Left lung (tissue), 10 donors: ENCODE measurements around the gene ASB3. TPM values are rescaled to one million over a fixed set of nuclear protein-coding genes. Genes with fewer than 3 reads are reported as not detected.
"Not testable (repeated sequence)": the region's sequence is repeated elsewhere in the genome, so short reads cannot be mapped to it uniquely, and the experiment has no call there.

Experiments
- ATAC-seq: fragments of 200-7000 bp; cut with Tn5 transposase; one replicate; pipeline ENCODE4 v1.9.1; 2020; ENCODE audit warnings: moderate library complexity
- DNase-seq, 4 donors: peaks; one replicate each; pipeline ENCODE4 v3.0.0-alpha.2; 2013 to 2020
- H3K27ac ChIP-seq, 2 donors: fragments of 200-600 bp; sonication (generic) in 1 of 2; one replicate each; pipeline versions ENCODE4 v1.5.0 to v1.8.0; 2020 to 2021
- H3K27me3 ChIP-seq, 2 donors: fragments of 200-600 bp; sonication (generic) in 1 of 2; one replicate each; pipeline versions ENCODE4 v1.5.0 to v1.8.0; 2020 to 2021
- H3K36me3 ChIP-seq, 2 donors: fragments of 200-600 bp; sonication (generic) in 1 of 2; one replicate each; pipeline versions ENCODE4 v1.5.0 to v1.8.0; 2020 to 2021
- H3K4me1 ChIP-seq, 2 donors: fragments of 200-600 bp; one replicate each; pipeline ENCODE4 v1.8.0; 2021
- H3K4me3 ChIP-seq, 2 donors: fragments of 200-600 bp; sonication (generic) in 1 of 2; one replicate each; pipeline versions ENCODE4 v1.5.0 to v1.8.0; 2020 to 2021; ENCODE audit warnings: mild to moderate bottlenecking in 1 of 2
- H3K9me3 ChIP-seq, 2 donors: fragments of 200-600 bp; sonication (generic) in 1 of 2; one replicate each; pipeline versions ENCODE4 v1.5.0 to v1.8.0; 2020 to 2021
- intact Hi-C, 2 donors: fragments of 100-400 bp; cut with DNase I; formaldehyde crosslinking; loops; one replicate each; pipeline versions ENCODE4 v1.11.2 to v1.14.2; 2022
- polyA plus RNA-seq, 6 donors: library from polyadenylated mRNA; unstranded; fragments of 120-200 nt; gene quantifications; one replicate each; pipeline ENCODE4 v1.2.1, GENCODE V29; 2013; ENCODE audit not compliant: insufficient read length in 6 of 6
- total RNA-seq, 2 donors: library from RNA; stranded (reverse); fragmentation: NEBNext Ultra II Directional; extraction: Animal tissue kit (Norgen Biotek cat#: 25700); gene quantifications; one replicate each; pipeline ENCODE4 v1.2.1, GENCODE V29; 2021
- TF ChIP-seq, protein P1 (sequence below), 2 donors: fragments of 200-600 bp; sonication (generic) in 1 of 2; IDR thresholded peaks; one replicate each; pipeline versions ENCODE4 v1.5.0 to v1.8.0; 2021; ENCODE audit warnings: antibody characterized with exemption in 2 of 2
- donor health status: DM: no; HTN: yes; CAD: no.
- donor health status: DM: no; HTN: no; CAD: no.

The ASB3 gene
- total and polyA plus RNA-seq, 8 donors, result 22.7 to 39.6 (median 31.3) TPM

DNA sequence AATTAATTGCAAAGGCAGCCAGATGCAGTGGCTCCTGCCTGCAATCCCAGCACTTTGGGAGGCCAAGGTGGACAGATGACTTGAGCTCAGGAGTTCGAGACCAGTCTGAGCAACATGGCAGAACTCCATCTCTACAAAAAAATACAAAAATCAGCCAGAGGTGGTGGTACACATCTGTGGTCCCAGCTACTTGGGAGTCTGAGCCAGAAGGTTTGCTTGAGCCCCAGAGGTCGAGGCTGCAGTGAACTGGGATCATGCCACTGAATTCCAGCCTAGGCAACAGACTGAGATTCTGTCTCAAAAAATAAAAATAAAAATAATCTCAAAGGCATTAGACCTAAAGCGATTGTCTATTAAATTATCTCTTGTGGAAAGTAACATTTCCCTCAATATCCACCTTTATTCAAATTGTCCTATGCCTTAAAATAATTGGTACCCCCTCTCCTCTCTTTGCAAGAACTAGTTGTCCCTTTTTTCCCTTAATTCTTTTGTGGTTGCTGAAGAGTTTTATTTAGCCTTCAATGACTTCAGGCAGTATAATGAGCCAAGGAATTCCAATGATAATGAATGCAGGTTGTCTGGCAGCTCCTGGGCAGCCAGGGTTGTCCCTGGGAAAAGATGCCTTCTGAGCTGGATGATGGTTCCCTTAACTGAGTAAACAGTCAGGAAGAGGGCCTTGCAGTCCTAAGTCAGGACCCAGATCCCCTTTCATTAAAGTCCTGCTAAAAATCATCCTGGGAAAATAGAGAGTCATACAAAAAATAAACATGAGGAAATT, 40.8 kb upstream of the ASB3 start:
- no peak overlapping the region for H3K27ac ChIP-seq
- no peak overlapping the region for H3K4me3 ChIP-seq
- H3K36me3 ChIP-seq, result peaks cover 0 to 14% of the 10 kb centered on the region in 2 donors
- H3K4me1 ChIP-seq, result no peaks in the 10 kb centered on the region
- H3K9me3 ChIP-seq, result no peaks in the 10 kb centered on the region
- no peaks in the 10 kb centered on the region for H3K27me3 ChIP-seq
- no peak for DNase-seq
- no peak for ATAC-seq
- TF ChIP-seq, protein P1, sequence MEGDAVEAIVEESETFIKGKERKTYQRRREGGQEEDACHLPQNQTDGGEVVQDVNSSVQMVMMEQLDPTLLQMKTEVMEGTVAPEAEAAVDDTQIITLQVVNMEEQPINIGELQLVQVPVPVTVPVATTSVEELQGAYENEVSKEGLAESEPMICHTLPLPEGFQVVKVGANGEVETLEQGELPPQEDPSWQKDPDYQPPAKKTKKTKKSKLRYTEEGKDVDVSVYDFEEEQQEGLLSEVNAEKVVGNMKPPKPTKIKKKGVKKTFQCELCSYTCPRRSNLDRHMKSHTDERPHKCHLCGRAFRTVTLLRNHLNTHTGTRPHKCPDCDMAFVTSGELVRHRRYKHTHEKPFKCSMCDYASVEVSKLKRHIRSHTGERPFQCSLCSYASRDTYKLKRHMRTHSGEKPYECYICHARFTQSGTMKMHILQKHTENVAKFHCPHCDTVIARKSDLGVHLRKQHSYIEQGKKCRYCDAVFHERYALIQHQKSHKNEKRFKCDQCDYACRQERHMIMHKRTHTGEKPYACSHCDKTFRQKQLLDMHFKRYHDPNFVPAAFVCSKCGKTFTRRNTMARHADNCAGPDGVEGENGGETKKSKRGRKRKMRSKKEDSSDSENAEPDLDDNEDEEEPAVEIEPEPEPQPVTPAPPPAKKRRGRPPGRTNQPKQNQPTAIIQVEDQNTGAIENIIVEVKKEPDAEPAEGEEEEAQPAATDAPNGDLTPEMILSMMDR (IDR thresholded peaks at IDR 0.05), result no peak
- intact Hi-C loops, result no loop called here

DNA sequence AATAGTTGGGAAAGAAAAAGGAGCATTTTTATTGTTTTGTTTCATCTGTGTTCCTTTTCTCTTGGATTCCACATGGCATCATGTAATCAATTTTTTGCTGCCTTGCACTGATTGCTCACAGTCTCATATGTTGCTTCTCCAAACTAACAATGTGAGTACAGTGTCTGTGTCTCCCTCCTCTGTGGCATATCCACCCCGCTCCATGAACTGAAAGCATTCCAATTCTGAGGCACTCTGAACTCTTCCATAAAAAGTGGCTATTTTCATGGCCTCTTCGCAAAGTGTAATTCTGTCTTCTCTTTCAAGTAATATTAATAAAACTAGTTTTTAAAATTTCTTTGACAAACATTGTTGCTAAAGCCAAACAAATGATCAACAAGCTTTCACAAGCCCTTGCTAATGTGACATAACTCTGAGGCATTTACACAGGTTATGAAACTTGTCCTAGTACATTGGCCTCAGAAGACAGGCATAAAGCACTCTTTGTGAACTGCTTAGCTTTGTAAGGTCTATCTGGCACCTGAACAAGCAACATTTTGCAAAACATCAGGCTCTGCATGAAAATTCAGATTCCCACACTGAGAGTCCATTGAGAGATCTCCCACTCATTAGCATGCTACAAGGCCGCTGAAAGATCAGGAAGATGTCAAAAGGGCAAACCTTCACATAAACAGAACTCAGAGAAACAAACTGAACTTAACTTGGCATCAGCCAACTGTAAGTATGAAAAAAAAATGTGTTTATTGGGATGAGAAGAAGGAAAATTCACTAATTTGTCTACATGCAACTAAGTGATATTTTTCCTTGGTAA, 40.0 kb upstream of the ASB3 start:
- no peaks in the 10 kb centered on the region for H3K9me3 ChIP-seq
- no peaks in the 10 kb centered on the region for H3K27me3 ChIP-seq
- no peak overlapping the region for H3K4me3 ChIP-seq
- peaks cover 0 to 7% of the 10 kb centered on the region in 2 donors for H3K36me3 ChIP-seq
- ATAC-seq, result no peak
- H3K27ac ChIP-seq, result no peak overlapping the region
- H3K4me1 ChIP-seq, result no peaks in the 10 kb centered on the region
- TF ChIP-seq, protein P1 (IDR thresholded peaks at IDR 0.05), result no peak
- no peak for DNase-seq
- intact Hi-C loops, result no loop called here

DNA sequence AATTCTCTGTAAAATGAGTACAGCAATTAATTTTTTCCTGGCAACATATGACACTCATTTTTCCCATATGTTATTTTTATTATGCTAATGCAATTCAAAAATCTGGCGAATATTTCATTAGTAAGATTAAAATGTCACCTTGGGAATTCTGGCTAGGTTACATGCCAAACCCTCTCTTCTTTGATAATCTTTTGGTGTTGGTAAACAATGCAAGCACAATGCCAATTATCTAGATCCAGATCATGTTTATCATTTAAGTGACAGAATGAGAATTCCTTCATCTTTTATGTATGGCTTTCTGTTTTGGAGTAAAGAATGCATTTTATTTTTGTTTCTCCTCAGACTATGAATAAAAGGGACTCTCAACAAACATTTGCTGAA, 39.3 kb upstream of the ASB3 start:
- H3K27me3 ChIP-seq, result no peaks in the 10 kb centered on the region
- no peak overlapping the region for H3K27ac ChIP-seq
- no peak for DNase-seq

DNA sequence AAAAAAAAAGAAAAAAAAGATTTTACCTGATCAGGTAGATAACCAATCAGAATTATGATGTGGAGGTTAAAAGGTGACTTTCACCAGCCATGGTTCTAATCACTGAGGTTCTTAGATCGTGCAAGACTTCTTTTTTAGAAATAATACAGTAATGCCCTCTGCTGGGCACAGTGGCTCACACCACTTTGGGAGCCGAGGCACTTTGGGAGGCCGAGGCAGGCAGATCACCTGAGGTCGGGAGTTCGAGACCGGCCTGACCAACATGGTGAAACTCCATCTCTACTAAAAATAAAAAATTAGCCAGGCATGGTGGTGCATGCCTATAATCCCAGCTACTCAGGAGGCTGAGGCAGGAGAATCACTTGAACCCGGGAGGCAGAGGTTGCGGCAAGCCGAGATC, 36.9 kb upstream of the ASB3 start:
- H3K27me3 ChIP-seq, H3K27ac ChIP-seq, DNase-seq, intact Hi-C loops, H3K4me3 ChIP-seq, H3K4me1 ChIP-seq, H3K9me3 ChIP-seq, ATAC-seq: not testable (repeated sequence)
- TF ChIP-seq, protein P1 (IDR thresholded peaks at IDR 0.05), result peak in 1 of 2 donors; percentile 24
- H3K36me3 ChIP-seq, result peaks cover 0 to 16% of the 10 kb centered on the region in 2 donors

More for the DNA sequence above, 39.3 kb upstream of the ASB3 start:
- no peak for ATAC-seq
- intact Hi-C loops, result no loop called here
- peaks cover 0 to under 1% of the 10 kb centered on the region in 2 donors for H3K36me3 ChIP-seq
- no peak overlapping the region for H3K4me3 ChIP-seq
- TF ChIP-seq, protein P1 (IDR thresholded peaks at IDR 0.05), result no peak
- no peaks in the 10 kb centered on the region for H3K9me3 ChIP-seq
- H3K4me1 ChIP-seq, result no peaks in the 10 kb centered on the region

DNA sequence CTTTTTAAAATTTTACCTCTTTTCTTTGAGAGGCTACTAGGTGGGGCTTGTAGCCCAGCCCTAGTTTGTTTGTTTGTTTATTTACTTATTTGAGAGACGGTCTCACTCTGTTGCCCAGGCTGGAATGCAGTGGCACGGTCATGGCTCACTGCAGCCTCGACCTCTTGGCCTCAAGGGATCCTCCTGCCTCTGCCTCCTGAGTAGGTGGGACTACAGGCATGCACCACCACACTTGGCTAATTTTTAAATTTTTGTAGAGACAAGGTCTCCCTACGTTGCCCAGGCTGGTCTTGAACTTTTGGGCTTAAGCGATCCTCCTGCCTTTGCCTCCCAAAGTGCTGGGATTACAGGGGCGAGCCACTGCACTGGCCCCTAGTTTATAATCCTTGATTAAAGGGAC, 35.1 kb upstream of the ASB3 start:
- Histone ChIP-seq H3K4me3 (no peak overlapping the region), H3K27ac (no peak overlapping the region), H3K9me3 (no peaks in the 10 kb centered on the region), H3K36me3 (peaks cover 0 to 34% of the 10 kb centered on the region in 2 donors), H3K4me1 (no peaks in the 10 kb centered on the region), H3K27me3 (no peaks in the 10 kb centered on the region)
- ATAC-seq, result no peak
- intact Hi-C loops, result no loop called here
- DNase-seq, result no peak
- TF ChIP-seq, protein P1 (IDR thresholded peaks at IDR 0.05), result no peak
